SU-DHL-6 (cell line): ENCODE data around the gene MUC7.

Experiments
- H2AFZ ChIP-seq: fragments of 200-600 bp; sonication (generic); 2 replicates; pipeline ENCODE4 v1.6.1; 2014; ENCODE audit warnings: low read depth, mild to moderate bottlenecking, moderate library complexity, mixed read lengths, antibody characterized with exemption, low read length; ENCODE audit not compliant: severe bottlenecking
- H3F3A ChIP-seq: fragments of 200-600 bp; shearing (Covaris generic); 2 replicates; pipeline ENCODE4 v1.6.0; 2016; ENCODE audit warnings: antibody characterized with exemption, mild to moderate bottlenecking; ENCODE audit not compliant: insufficient read depth
- H3K27ac ChIP-seq: fragments of 200-600 bp; sonication (generic); 2 replicates; pipeline ENCODE4 v1.5.1; 2016; ENCODE audit warnings: low read depth, mild to moderate bottlenecking, low read length, moderate library complexity, mixed read lengths
- H3K27me3 ChIP-seq: fragments of 200-600 bp; sonication (generic), shearing (Covaris generic); 2 replicates; pipeline ENCODE4 v1.6.0; 2014; ENCODE audit warnings: mild to moderate bottlenecking, low read length
- H3K36me3 ChIP-seq: fragments of 200-600 bp; sonication (generic); 2 replicates; pipeline ENCODE4 v1.6.1; 2014; ENCODE audit warnings: mild to moderate bottlenecking, low read length, mixed read lengths
- H3K4me2 ChIP-seq: fragments of 300-600, 200-600 bp; shearing (Covaris generic), sonication (generic); 2 replicates; pipeline ENCODE4 v1.6.0; 2014; ENCODE audit warnings: low read length, low read depth, mild to moderate bottlenecking; ENCODE audit not compliant: poor library complexity, severe bottlenecking
- H3K4me3 ChIP-seq: fragments of 200-600 bp; sonication (generic); 2 replicates; pipeline ENCODE4 v1.5.1; 2014; ENCODE audit warnings: antibody characterized with exemption, low read length, mild to moderate bottlenecking, mixed read lengths; ENCODE audit not compliant: insufficient read depth, poor library complexity, severe bottlenecking
- H3K79me2 ChIP-seq: fragments of 200-600 bp; sonication (generic); 2 replicates; pipeline ENCODE4 v1.6.1; 2014; ENCODE audit warnings: mild to moderate bottlenecking, low read length, moderate library complexity; ENCODE audit not compliant: insufficient read depth
- H3K9ac ChIP-seq: fragments of 200-600 bp; sonication (generic); 2 replicates; pipeline ENCODE4 v1.7.0; 2014; ENCODE audit warnings: mild to moderate bottlenecking, low read length
- H3K9me2 ChIP-seq: fragments of 200-600 bp; sonication (generic); replicated peaks from 2 replicates; pipeline ENCODE4 v1.6.1; 2014; ENCODE audit warnings: low read length; ENCODE audit not compliant: insufficient read depth
- H3K9me3 ChIP-seq: fragments of 200-600 bp; sonication (generic); 2 replicates; pipeline ENCODE4 v1.6.1; 2014; ENCODE audit warnings: low read length, mixed read lengths; ENCODE audit not compliant: insufficient read depth
- H4K20me1 ChIP-seq: fragments of 200-600 bp; sonication (generic); 2 replicates; pipeline ENCODE4 v1.6.1; 2014; ENCODE audit warnings: low read depth, mild to moderate bottlenecking, antibody characterized with exemption, low read length, moderate library complexity, mixed read lengths
- EZH2phosphoT487 ChIP-seq: fragments of 200-600 bp; sonication (generic), shearing (Covaris generic); conservative IDR thresholded peaks from 2 replicates; pipeline ENCODE4 v1.6.1; 2018; ENCODE audit warnings: mild to moderate bottlenecking, antibody characterized with exemption, low read length, moderate library complexity, mixed read lengths
- TF ChIP-seq, protein P1 (sequence below): fragments of 200-600 bp; sonication (generic); IDR thresholded peaks from one replicate; pipeline ENCODE4 v1.5.1; 2017; ENCODE audit warnings: antibody characterized with exemption, mild to moderate bottlenecking, low read length, moderate library complexity; ENCODE audit not compliant: insufficient read depth, poor library complexity, severe bottlenecking

MUC7 gene

DNA sequence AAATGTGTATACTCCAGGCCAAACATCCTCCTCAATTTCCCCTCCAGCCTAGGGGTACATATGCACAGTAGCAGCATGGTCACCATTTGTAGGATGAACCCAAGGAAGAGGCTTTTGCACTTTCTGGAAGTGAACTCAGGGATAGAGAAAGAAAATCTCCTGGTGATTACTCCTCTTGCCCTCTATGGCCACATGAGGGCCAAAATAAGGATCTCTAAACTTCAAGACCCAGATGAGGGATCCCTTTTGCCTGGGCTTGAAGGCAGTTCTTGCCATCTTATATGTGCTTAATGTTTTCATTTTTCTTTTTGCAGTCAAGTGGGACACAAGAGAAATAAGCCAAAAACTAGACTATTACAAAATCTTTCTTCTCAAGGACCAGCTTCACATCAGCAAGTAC is 29.5 kb upstream of the MUC7 start:
- Histone ChIP-seq H3F3A (no peaks in the 10 kb centered on the region), H2AFZ (no peak overlapping the region), H3K9me3 (no peaks in the 10 kb centered on the region), H3K9ac (no peak overlapping the region), H3K27ac (no peak overlapping the region), H3K36me3 (no peaks in the 10 kb centered on the region), H3K9me2 (no peaks in the 10 kb centered on the region), H3K79me2 (no peaks in the 10 kb centered on the region), H3K4me3 (no peak overlapping the region), H4K20me1 (no peaks in the 10 kb centered on the region), H3K27me3 (no peaks in the 10 kb centered on the region), H3K4me2 (no peak overlapping the region)
- TF ChIP-seq EZH2phosphoT487: no peak
- TF ChIP-seq, protein P1, sequence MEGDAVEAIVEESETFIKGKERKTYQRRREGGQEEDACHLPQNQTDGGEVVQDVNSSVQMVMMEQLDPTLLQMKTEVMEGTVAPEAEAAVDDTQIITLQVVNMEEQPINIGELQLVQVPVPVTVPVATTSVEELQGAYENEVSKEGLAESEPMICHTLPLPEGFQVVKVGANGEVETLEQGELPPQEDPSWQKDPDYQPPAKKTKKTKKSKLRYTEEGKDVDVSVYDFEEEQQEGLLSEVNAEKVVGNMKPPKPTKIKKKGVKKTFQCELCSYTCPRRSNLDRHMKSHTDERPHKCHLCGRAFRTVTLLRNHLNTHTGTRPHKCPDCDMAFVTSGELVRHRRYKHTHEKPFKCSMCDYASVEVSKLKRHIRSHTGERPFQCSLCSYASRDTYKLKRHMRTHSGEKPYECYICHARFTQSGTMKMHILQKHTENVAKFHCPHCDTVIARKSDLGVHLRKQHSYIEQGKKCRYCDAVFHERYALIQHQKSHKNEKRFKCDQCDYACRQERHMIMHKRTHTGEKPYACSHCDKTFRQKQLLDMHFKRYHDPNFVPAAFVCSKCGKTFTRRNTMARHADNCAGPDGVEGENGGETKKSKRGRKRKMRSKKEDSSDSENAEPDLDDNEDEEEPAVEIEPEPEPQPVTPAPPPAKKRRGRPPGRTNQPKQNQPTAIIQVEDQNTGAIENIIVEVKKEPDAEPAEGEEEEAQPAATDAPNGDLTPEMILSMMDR: no peak

DNA sequence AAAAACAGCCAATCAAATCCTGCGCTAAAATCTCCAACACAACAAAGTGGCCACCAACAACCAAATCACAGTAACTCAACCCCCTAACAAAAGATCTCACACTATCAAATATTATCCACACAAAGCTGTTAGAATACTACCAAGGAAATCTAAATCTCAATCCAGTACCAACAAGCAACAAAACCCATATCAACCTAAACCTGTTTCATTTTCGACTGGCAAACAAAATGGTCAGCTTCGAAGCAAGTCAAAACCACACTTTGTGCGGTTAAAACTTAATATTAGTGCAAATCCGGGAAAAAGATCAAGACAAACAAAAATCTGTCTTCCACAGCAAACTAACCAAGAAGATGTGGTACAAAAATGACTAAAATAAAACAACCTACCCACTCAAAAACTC is 28.7 kb upstream of the MUC7 start:
- Histone ChIP-seq H3K9me3 (no peaks in the 10 kb centered on the region), H3K79me2 (no peaks in the 10 kb centered on the region), H3K27ac (no peak overlapping the region), H3K9me2 (no peaks in the 10 kb centered on the region), H3K4me3 (no peak overlapping the region), H3K4me2 (no peak overlapping the region), H3K9ac (no peak overlapping the region), H4K20me1 (no peaks in the 10 kb centered on the region), H3K36me3 (no peaks in the 10 kb centered on the region), H3F3A (no peaks in the 10 kb centered on the region), H2AFZ (no peak overlapping the region), H3K27me3 (no peaks in the 10 kb centered on the region)
- no peak for TF ChIP-seq EZH2phosphoT487
- TF ChIP-seq, protein P1: no peak

DNA sequence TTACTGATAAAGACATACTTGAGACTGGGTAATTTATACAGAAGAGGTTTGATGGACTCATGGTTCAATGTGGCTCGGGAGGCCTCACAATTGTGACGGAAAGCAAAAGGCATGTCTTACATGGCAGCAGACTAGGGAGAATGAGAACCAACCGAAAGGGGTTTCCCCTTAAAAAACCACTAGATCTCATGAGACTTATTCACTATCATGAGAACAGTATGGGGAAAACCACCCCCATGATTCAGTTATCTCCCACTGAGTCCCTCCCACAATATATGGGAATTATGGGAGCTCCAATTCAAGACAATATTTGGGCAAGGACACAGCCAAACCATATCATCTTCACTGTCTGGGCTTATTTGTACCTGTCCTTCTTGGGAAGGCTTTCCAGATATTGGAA is 22.8 kb upstream of the MUC7 start:
- no peaks in the 10 kb centered on the region for H3K36me3 ChIP-seq
- H3K27me3 ChIP-seq: no peaks in the 10 kb centered on the region
- H3K4me3 ChIP-seq: no peak overlapping the region
- no peaks in the 10 kb centered on the region for H3K9me2 ChIP-seq
- no peaks in the 10 kb centered on the region for H3F3A ChIP-seq
- no peaks in the 10 kb centered on the region for H3K9me3 ChIP-seq
- H3K27ac ChIP-seq: no peak overlapping the region
- no peak for TF ChIP-seq EZH2phosphoT487
- TF ChIP-seq, protein P1: no peak
- no peaks in the 10 kb centered on the region for H4K20me1 ChIP-seq
- no peaks in the 10 kb centered on the region for H3K79me2 ChIP-seq
- H2AFZ ChIP-seq: no peak overlapping the region
- H3K4me2 ChIP-seq: no peak overlapping the region
- no peak overlapping the region for H3K9ac ChIP-seq
